Endometrium (tissue), 2 donors: ENCODE results near the gene RPL39L.
A peak's percentile ranks its signal among the peaks of the same experiment; 100 is the strongest.
"Not testable (repeated sequence)": the region's sequence is repeated elsewhere in the genome, so short reads cannot be mapped to it uniquely, and the experiment has no call there.

Source experiments
- FAIRE-seq: peaks from 2 replicates; lab custom pipeline; 2012; peaks lifted over from hg19 to GRCh38; lab: Jason Lieb, UNC
- donor health status: control.
- donor health status: control.

Gene RPL39L

DNA sequence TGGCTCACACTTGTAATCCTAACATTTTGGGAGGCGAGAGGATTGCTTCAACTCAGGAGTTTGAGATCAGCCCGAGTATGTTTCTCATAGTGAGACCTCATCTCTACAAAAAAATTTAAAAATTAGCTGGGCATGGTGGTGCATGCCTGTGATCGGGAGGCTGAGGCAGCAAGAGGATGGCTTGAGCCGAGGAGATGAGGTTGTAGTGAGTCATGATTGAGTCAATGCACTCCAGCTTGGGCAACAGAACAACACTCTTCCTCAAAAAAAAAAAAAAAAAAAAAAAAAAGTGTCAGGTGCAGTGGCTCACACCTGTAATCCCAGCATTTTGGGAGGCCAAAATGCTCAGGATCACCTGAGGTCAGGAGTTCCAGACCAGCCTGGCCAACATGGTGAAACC, 2.4 kb downstream of the RPL39L start:
- FAIRE-seq = no peak

DNA sequence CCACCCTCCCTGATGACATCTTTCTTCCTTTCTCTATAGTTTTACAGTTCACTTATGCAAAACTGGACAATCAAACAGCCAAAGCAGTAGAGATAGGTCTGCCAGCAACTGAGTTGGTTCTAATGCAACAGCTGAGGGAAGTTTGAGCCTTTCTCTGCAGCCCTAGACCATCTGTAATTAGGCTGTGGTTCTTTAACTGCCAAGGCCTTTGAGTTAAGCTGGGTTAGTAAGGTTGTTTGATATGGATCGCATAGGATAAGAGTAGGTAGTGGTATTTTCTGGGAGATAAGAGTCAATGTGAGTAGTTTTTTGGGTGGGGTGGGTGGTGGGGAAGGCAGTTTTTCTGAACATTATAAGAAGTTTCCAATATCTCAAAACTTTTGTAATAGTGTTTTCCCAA, 3.0 kb downstream of the RPL39L start:
- FAIRE-seq = no peak

DNA sequence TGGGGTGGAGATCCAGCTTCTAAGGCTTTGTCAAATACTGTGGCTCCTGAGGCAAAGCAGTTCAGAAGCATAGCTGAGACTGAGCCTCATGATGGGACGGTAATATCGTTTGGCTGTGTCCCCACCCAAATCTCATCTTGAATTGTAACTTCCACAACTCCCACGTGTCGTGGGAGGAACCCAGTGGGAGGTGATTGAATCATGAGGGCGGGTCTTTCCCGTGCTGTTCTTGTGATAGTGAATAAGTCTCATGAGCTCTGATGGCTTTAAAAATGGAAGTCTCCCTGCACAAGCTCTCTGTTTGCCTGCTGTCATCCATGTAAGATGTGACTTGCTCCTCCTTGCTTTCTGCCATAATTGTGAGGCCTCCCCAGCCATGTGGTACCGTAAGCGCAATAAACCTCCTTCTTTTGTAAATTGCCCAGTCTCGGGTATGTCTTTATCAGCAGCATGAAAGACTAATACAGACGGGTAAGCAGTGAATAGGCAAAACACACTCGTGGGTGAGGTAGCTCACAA, 4.1 kb downstream of the RPL39L start:
- not testable (repeated sequence) for FAIRE-seq

DNA sequence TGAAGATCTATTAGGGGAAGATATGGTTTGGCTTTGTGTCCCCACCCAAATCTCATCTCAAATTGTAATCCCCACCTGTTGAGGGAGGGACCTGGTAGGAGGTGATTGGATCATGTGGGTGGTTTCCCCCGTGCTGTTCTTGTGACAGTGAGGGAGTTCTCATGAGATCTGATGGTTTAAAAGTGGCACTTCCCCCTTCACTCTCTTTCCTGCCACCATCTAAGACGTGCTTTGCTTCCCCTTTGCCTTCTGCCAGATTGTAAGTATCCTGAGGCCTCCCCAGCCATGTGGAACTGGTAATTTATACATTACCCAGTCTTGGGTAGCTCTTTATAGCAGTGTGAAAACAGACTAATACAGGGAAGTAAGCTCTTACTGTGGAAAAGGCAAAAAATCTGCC, 6.1 kb downstream of the RPL39L start:
- not testable (repeated sequence) for FAIRE-seq

DNA sequence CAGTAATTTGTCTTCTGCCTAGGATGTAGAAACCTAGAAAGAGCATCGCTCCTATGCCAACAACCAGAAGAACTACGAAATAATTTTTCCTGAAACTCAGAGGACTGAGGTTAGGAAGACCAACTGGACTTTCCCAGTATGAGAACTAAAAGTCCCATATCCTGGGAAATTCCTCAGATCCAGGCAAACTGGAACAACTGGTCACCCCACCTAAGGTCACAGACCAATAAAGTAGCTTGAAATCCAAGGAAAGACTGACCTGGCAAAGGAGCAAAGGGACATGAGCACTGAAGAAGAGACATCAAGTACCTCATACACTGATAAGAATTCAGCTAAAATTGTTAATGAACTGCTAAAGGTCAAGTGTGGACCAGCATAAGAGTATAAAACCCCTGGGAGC, 6.6 kb downstream of the RPL39L start:
- FAIRE-seq = no peak

DNA sequence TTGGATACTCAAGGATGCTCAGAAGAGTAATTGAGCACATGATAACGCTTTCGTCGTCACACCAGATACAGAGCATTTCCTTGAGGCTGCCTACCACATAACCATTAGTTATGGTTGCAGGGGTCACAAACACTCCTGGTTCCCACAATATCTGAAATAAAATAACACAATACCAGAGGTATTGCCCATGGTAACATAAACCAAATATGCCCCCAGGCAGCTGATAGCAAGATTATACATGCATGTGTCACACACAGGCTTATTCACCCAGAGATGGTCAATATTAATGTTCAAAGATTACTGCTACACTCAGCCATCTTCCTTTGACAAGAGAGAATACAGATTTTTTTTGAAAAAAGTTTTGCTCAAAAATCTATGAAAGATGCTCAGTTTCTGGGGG, 7.3 kb downstream of the RPL39L start:
- FAIRE-seq = no peak

DNA sequence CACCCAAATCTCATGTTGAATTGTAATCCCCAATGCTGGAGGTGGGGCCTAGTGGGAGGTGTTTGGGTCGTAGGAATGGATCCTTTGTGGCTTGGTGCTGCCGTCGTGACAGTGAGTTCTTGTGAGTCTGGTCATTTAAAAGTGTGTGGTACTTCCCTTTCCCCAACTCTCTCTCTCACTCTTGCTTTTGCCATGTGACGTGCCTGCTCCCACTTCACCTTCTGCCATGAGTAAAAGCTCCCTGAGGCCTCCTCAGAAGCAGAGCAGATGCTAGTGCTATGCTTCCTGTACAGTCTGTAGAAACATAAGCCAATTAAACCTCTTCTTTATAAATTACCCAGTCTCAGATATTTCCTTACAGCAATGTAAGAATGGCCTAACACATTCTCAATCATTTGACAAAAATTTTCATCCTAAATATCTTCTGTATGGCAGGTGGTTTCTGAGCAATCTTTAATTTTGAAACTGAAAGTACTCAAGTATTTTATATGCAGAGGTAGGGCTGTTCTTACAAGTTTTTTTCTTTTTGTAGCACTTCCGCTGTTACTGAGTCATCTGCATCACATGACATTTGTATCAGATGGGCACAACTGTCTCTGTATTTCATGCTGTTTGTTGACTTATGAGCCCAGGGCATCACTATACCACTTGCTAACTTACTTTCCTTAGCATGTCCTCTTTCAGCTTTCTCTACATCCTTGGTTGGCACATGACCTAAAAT, 8.8 kb downstream of the RPL39L start:
- FAIRE-seq = no peak

DNA sequence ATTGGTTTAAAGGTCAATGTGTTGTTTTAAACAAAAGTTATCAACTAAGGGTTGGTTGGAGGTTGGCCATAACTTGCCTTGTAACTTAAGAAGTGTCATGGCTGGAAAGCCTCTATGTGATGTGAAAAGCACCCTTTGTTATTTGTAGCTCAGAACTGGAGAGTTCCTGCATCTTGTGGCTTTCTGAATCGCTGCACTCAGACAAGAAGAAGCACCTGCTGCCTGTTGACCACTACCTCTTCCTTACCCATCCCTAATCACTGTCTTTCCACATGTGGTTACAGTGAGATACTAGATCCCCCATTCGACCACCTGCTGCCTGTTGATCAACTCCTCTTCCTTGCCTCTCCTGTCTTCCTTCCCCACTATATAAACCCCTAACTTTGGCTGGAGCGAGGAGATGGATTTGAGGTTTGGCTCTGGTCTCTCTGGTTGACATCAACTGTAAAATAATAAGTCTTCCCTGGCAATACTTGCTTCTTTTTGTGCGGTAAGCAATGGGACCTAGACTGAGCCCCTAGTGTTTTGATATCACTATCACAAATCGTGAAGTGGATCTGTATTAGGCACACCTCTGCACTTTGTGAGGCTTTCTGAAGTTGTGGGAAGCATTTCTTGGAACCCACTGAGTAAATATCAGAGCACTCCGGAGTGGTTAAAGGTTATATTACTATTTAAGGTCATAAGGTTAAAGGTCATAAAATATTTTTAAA, 13.8 kb downstream of the RPL39L start:
- no peak for FAIRE-seq

DNA sequence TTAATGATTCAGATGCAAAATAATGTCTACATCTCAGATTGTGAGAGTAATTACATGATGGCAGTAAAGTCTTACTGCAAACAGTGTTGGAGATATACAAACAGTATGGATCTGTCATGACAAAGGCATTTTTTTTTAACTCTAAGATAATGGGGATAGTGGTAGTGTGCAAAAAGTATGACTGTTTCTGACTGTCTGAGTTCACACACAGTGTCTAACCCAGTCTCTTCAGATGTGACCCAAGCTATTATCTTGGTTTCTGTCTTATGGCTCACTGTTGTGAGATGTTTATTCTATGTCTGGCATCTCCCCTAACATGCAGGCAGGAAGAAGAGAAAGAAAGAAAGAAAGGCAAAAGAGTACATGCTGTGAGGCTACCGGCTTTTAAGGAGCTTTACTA, 17.0 kb downstream of the RPL39L start:
- no peak for FAIRE-seq

DNA sequence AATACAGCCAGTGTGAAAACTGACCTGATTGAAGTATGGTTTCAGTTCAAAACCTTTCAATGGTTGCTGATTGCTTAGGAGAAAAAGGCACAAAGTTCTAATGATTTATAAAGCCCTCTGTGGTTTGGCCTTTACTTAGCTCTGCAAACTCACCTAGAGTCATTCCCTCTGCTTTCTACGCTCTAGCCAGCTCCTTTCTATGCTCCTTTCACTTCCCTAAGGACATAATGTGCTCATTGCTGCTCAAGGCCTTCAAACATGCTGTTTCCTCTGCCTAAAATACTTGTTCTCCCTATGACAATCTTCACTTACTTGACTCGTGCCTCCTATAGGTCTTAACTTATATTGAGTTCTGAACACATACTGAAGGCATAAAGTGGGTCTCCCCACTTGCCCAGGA, 19.0 kb downstream of the RPL39L start:
- no peak for FAIRE-seq

DNA sequence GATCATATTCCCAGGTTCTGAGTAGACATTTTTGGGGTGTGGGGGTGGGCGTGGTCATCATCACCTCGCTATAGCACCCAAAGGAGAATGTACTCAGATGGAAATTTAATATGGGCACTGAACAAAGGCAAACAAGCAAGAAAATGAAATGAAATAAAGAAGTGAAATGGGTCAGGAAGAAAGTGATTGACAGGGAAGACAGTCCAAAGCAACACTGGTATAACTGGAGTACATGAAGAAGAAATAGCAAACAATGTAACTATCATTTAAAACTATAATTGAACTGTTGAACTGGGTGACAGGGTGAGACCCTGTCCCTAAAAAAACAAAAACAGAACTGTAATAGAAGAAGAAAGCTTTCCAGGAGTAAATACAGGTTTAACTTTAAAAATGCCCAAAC, 24.8 kb downstream of the RPL39L start:
- no peak for FAIRE-seq

DNA sequence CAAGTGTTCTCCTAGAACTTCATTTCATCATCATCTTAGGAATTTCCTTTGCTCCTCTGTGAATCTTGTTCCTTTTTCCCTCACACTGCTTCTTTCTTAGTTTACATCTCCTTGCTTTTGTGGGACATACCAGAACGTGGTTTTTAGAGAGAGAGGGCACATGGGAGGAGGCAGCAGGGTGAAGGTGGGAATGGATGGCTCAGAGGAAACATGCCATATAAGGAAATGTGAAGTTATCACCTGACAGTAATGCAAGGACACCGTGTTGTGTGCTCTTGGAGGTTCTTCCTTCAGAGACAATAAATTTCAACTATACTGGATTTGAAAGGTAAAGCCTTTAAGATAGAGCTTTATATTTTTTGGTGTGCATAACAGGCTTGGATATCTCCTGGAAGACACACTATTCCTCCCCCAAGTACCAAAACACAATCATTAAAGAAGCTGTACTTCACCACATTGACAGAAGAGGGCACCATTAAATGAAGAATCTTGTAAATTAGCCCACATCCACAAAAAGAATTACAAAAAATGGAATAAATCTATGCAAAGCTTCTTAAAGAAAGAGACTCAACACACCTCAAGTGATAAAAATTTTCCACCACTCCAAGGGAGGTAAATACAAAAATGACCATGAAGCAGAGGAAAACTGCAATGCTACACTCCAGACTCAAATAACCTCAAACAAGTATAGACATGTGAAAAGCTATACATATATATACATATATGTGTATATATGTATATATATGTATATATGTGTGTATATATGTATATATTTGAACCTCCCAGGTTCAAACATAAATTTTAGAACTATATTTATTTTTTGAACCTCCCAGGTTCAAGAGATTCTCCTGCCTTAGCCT, 26.1 kb downstream of the RPL39L start:
- peak; percentile 70 for FAIRE-seq

DNA sequence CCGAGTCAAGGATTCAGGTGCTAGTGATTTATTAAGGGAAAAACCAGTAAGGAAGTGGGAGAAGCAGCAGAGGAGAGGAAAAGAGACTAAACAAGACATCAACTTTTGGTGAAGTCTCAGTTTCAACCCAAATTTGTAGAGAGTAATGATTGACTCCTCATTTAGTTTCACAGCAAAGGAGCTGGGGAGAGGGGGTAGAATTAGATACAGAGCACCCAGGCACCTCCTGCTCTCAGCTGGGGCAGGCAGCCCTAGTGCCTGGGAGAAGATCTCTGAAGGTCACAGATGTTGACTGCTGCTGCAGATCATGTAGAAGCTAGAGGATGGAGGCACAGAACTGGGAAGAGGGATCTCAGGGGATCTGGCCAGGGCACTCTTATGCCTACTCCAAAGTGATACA, 29.1 kb downstream of the RPL39L start:
- no peak for FAIRE-seq

DNA sequence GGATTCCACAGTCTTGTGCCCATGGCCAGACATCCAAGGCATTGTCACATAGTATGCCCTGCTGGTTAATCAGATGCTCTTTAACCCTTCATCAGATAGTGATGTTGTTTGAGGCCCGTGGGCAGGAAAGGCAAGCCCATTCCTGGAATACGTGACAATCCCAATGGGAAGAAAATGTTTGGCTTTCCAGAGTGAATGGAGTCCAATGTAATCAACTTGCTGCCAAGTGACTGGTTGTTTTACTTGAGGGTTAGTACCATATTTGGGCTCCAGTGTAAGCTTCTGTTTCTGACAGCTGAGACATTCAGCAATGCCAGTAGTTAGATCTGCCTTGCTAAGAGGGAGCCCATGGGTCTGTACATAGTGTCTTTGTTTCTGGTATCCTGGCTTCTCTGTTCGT, 31.3 kb downstream of the RPL39L start:
- no peak for FAIRE-seq

DNA sequence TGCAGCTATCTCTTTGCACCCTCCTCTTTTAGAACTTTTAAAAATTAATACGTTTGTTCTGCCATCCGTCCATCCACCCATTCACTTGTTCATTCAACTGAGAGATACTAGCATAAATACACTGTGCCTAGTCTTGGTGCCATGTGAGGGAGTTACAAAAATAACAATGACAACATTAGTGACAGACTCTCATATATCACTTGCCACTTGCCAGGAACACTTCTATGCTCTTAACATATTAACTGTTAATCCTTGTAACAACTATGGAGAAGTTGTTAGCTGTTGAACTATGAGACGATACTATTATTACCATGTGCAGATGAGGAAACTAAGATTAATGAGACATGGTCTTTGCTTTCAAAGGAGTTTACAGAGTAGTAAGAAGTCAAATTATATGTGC, 33.6 kb downstream of the RPL39L start:
- FAIRE-seq = no peak

DNA sequence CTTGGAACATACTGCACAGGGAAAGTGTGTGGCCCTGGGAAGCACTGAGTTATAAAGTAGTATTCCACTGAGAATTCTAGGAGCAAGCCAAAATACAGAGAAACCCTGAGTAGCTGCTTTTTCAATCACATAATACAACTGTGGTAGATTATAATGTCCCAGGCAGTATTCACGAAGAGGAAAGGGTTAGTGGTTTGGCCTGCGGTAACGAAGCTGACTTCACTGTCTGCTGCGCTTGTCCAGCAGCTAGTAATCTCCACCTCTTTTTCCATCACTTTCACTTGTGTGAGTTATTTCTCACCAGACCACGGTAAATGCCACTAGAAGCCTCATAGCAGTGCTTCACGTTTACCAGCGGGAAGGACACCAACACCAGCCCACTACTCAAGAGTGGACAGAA, 34.4 kb downstream of the RPL39L start:
- FAIRE-seq = no peak

DNA sequence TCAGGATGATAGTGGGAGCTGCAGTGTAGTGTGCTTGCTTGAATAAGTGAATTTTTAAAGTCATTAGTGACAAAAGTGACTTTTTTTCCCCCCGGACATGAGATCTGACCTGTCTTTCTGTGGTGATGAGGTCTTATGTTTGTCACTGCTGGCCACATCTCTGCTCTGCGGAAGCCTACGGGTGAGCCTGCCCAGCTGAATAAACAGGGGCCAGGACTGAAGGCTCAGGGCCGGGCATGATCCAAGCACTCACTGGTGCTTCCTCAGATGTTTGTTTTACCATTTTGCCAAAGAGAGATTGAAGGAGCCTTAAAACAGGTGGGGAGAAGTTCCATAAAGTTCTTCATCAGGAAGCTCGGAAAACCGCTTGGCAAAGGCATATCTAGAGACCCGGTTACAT, 35.0 kb downstream of the RPL39L start:
- no peak for FAIRE-seq

DNA sequence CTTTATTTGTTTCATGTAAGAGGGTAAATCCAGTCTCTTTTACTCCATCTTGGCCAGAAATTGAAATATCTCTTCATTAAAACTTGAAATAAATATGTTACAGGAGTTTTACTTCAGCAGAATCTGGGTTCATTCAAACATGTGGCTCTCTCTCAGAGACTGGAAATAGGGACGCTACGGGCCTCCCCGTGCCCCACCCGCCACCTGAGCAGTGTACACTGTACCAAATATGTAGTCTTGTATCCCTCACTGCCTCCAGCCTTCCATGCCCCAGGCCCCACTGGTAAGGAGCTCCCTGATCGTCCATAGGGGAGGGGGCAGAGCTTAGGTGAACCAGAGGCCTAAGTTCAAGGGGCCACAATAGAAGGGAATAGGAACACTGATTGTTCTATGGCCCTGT, 36.0 kb downstream of the RPL39L start:
- no peak for FAIRE-seq

DNA sequence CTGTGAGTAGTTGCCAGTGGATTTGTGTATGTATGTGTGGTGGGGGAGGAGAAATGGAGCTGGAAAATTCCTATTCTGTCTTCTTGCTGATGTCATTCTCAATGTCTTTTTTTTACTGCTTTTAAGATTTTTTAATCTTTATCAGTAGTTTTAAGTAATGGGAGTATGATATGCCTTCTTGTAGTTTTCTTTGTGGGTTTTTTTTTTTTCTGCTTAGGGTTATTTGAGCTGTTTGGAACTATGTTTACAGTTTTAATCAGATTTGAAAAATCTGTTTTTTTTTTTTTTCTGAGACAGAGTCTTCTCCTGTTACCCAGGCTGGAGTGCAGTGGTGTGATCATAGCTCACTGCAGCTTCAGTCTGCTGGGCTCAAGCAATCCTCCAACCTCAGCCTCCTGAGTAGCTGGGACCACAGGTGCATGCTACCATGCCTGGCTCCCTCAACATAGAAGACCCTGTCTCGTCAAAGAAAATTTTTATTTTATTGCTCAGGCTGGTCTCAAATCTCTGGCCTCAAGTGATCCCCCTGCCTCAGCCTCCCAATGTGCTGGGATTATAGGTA, 37.1 kb downstream of the RPL39L start:
- no peak for FAIRE-seq

DNA sequence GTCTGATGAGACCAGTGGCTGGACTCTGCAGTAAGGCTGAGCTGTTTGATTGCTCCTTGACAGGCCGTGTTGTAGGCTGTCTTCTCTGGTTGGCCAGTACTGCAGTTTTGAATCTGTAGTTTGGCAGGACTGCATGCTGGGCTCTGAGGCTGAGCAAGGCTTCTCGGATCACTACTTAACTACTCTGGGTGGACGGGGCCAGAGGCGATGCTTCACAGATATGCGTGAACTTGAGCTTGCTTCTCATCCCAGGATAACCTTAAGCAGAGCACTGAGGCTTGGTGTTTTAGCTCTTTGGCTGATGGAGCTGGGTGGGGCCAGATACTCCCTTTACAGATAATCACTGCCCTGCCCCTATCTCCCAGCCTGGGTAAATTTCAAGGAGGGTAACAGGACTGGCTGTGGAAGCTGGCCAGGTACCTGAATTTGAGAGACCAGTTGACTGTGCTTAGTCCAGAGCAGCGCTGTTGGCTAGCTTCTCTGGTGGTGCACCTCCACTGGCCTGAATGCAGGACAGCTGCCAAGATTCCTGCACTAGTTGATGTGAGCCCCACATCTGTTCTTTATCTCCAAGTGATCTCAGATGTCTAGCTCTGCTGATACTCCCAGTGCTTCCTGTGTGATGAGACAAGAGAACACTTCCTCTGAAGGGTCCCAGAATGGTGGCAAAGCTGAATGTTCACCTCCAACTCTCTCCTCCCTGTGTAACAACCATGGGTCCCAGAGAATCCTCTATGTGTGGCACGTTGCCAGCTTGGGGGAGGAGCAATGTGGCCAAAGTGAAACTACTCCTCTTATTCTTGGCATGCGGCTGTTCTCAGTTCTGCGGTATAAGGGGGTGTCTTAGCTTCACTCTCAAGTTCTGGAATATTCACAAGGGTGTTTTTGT, 37.9 kb downstream of the RPL39L start:
- no peak for FAIRE-seq

DNA sequence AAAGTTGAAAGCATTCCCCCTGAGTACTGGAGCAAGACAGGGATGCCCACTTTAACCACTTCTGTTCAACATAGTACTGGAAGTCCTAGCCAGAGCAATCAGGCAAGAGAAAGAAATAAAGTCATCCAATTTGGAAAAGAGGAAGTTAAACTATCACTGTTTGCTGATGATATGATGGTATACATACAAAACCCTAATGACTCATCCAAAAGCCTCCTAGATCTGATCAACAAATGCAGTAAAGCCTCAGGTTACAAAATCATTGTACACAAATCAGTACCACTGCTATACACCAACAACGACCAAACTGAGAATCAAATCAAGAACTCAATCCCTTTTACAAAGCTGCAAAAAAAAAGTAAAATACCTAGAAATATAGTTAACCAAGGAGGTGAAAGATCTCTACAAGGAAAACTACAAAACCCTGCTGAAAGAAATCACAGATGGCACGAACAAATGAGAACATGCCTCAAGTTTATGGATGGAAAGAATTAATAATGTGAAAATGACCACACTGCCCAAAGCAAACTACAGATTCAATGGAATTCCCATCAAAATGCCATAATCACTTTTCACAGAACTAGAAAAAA, 40.3 kb downstream of the RPL39L start:
- FAIRE-seq = no peak
